Measurements from ENCODE around the gene HOXC11.

GRCh38 chr12:53950437-53950773 lies 22.5 kb upstream of the HOXC11 start:
- TF ChIP-seq CTCF (conservative IDR thresholded peaks at IDR 0.05; ENCODE audit: low read depth, low read length) (no peak), POLR2A (IDR thresholded peaks at IDR 0.05; ENCODE audit: low read depth, low read length) (no peak), RCOR1 (IDR thresholded peaks at IDR 0.05; ENCODE audit: insufficient replicate concordance, low read length) (no peak), NFE2L2 (IDR thresholded peaks at IDR 0.05; ENCODE audit: low read depth, low read length) (no peak), SMC3 (IDR thresholded peaks at IDR 0.05; ENCODE audit: low read depth, low read length) (no peak), CEBPB (IDR thresholded peaks at IDR 0.05; ENCODE audit: low read depth, low read length) (no peak), USF2 (IDR thresholded peaks at IDR 0.05; ENCODE audit: low read depth, low read length) (no peak), MXI1 (IDR thresholded peaks at IDR 0.05; ENCODE audit: borderline replicate concordance, low read depth, low read length) (no peak), BHLHE40 (IDR thresholded peaks at IDR 0.05; ENCODE audit: low read depth, low read length) (no peak), FOS (IDR thresholded peaks at IDR 0.05; ENCODE audit: low read depth, low read length) (no peak)
